Loucy (cell line): Measurements from ENCODE around the gene PRXL2A.

ENCODE experiments used
- H2AFZ ChIP-seq: fragments of 200-600 bp; sonication (generic); 2 replicates; pipeline ENCODE4 v1.6.0; 2016; ENCODE audit warnings: antibody characterized with exemption, mild to moderate bottlenecking, low read length, moderate library complexity
- H3F3A ChIP-seq: fragments of 200-600 bp; 2 replicates; pipeline ENCODE4 v1.6.0; 2016; ENCODE audit warnings: antibody characterized with exemption, low read depth, mild to moderate bottlenecking
- H3K27me3 ChIP-seq: fragments of 200-600 bp; sonication (generic); 2 replicates; pipeline ENCODE4 v1.6.1; 2014; ENCODE audit warnings: low read length, mild to moderate bottlenecking; ENCODE audit not compliant: insufficient read depth, poor library complexity, severe bottlenecking
- H3K36me3 ChIP-seq: fragments of 200-600 bp; sonication (generic); 2 replicates; pipeline ENCODE4 v1.6.1; 2016; ENCODE audit warnings: low read length; ENCODE audit not compliant: insufficient read depth
- H3K4me1 ChIP-seq: fragments of 200-600 bp; sonication (generic); 2 replicates; pipeline ENCODE4 v1.5.1; 2014; ENCODE audit warnings: low read length, mild to moderate bottlenecking; ENCODE audit not compliant: insufficient read depth, poor library complexity, severe bottlenecking
- H3K4me2 ChIP-seq: fragments of 200-600 bp; sonication (generic); 2 replicates; pipeline ENCODE4 v1.6.0; 2014; ENCODE audit warnings: antibody characterized with exemption, low read length, low read depth, mild to moderate bottlenecking; ENCODE audit not compliant: poor library complexity, severe bottlenecking
- H3K4me3 ChIP-seq: fragments of 200-600 bp; sonication (generic); 2 replicates; pipeline ENCODE4 v1.5.1; 2014; ENCODE audit warnings: low read length, mild to moderate bottlenecking, mixed read lengths; ENCODE audit not compliant: poor library complexity, severe bottlenecking
- H3K79me2 ChIP-seq: fragments of 200-600 bp; sonication (generic); 2 replicates; pipeline ENCODE4 v1.6.1; 2014; ENCODE audit warnings: low read length; ENCODE audit not compliant: insufficient read depth
- H3K9ac ChIP-seq: fragments of 200-600 bp; sonication (generic); 2 replicates; pipeline ENCODE4 v1.6.0; 2014; ENCODE audit warnings: mild to moderate bottlenecking, low read depth, low read length, moderate library complexity; ENCODE audit not compliant: poor library complexity, severe bottlenecking
- H3K9me2 ChIP-seq: fragments of 200-600 bp; sonication (generic); replicated peaks from 2 replicates; pipeline ENCODE4 v1.6.1; 2016; ENCODE audit warnings: low read depth, low read length, mixed read lengths
- H3K9me3 ChIP-seq: fragments of 200-600 bp; sonication (generic); 2 replicates; pipeline ENCODE4 v1.6.1; 2014; ENCODE audit warnings: mild to moderate bottlenecking, antibody characterized with exemption, low read length, low read depth; ENCODE audit not compliant: insufficient read depth
- H4K20me1 ChIP-seq: fragments of 200-600 bp; sonication (generic); 2 replicates; pipeline ENCODE4 v1.6.0; 2014; ENCODE audit warnings: antibody characterized with exemption, low read length, mild to moderate bottlenecking; ENCODE audit not compliant: insufficient read depth, poor library complexity, severe bottlenecking
- CTCF ChIP-seq: fragments of 200-600 bp; sonication (generic); conservative IDR thresholded peaks from 2 replicates; pipeline ENCODE4 v1.5.1; 2014; ENCODE audit warnings: mild to moderate bottlenecking, antibody characterized with exemption, low read length
- EZH2phosphoT487 ChIP-seq: fragments of 200-600 bp; IDR thresholded peaks from 2 replicates; pipeline ENCODE4 v1.6.1; 2018; ENCODE audit warnings: antibody characterized with exemption, mild to moderate bottlenecking, moderate library complexity, borderline replicate concordance

The PRXL2A gene

DNA sequence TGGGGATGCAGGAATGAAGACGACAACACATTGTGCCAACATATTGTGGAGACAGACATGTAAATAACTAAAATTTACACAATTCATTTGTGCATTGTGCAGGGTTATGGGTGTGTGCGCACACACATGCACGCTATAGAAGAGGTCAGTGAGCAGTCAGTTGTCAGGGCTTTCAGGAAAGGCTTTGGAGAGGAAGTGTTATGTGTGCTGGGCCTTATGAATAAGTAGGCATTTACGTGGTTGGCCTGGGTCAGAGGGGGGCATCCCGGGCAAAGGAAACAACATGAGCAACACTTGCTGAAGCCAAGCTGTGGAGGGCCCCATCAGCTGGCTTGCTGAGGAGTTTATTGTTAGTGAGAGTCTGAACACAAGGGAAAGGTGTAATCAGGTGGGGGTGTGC, 4.1 kb downstream of the PRXL2A start:
- Histone ChIP-seq H3K9me2 (no peaks in the 10 kb centered on the region), H3K4me2 (peak overlapping the region; percentile 73), H4K20me1 (peaks cover 26% of the 10 kb centered on the region), H2AFZ (no peak overlapping the region), H3K9ac (peak overlapping the region; percentile 88), H3K79me2 (peaks cover 82% of the 10 kb centered on the region), H3K4me1 (peaks cover 77% of the 10 kb centered on the region), H3K9me3 (no peaks in the 10 kb centered on the region), H3F3A (no peaks in the 10 kb centered on the region), H3K4me3 (peak overlapping the region; percentile 37), H3K27me3 (no peaks in the 10 kb centered on the region), H3K36me3 (no peaks in the 10 kb centered on the region)
- TF ChIP-seq CTCF (no peak), EZH2phosphoT487 (no peak)

- H3K36me3 ChIP-seq: no peaks in the 10 kb centered on the region
- no peaks in the 10 kb centered on the region for H3K27me3 ChIP-seq
- peaks cover 82% of the 10 kb centered on the region for H3K79me2 ChIP-seq
- peaks cover 72% of the 10 kb centered on the region for H3K4me1 ChIP-seq
- H2AFZ ChIP-seq: no peak overlapping the region
- H3K9ac ChIP-seq: peak overlapping the region; percentile 42
- no peaks in the 10 kb centered on the region for H3K9me3 ChIP-seq
- H3F3A ChIP-seq: no peaks in the 10 kb centered on the region
- no peak for TF ChIP-seq EZH2phosphoT487
- no peak for TF ChIP-seq CTCF
- no peaks in the 10 kb centered on the region for H3K9me2 ChIP-seq
- H3K4me2 ChIP-seq: peak overlapping the region; percentile 73
- H4K20me1 ChIP-seq: peaks cover 26% of the 10 kb centered on the region
- H3K4me3 ChIP-seq: peak overlapping the region; percentile 9
Measured at GRCh38 chr10:80413271-80413996, 5.1 kb downstream of the PRXL2A start.

DNA sequence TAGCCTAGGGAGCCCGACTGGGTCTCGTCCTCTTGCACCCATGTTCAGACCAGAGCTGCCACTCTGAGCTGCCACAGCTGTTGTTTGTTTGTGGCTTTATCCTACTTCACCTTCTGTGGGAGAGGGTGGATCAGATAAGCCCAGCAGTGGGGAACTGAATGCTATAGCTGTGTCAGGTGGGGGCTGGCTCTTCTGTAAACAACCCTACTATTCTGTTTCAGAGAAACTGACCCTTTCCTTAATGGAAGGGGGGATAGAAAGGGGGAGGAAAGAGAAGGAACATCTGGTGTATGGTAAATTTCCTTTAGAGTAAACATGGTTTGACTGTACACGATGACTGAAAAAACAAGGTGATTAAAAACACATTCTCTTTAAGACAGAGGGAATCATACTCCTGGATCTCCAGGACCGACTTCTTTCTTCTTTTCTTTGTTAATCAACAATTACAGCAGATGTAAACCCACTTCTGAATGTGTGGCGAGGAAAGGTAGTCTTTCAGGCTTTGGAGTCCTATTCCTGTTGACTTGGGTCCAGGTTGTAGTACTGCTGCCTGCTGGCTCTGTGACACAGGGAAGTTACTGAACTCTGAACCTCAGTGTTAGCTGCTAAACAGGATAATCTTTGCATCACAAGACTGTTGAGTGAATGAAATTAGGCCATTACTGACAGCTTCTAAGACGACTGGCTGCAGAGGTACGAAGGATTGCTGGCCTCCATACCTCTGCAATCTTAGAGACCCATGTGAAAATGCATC, 6.0 kb downstream of the PRXL2A start:
- H3K79me2 ChIP-seq: peaks cover 73% of the 10 kb centered on the region
- H3K36me3 ChIP-seq: no peaks in the 10 kb centered on the region
- H2AFZ ChIP-seq: no peak overlapping the region
- peak overlapping the region; percentile 73 for H3K4me2 ChIP-seq
- H3F3A ChIP-seq: no peaks in the 10 kb centered on the region
- H3K9me2 ChIP-seq: no peaks in the 10 kb centered on the region
- peak overlapping the region; percentile 9 for H3K4me3 ChIP-seq
- H4K20me1 ChIP-seq: peaks cover 26% of the 10 kb centered on the region
- no peaks in the 10 kb centered on the region for H3K27me3 ChIP-seq
- H3K9ac ChIP-seq: peak overlapping the region; percentile 42
- TF ChIP-seq EZH2phosphoT487 (no peak), CTCF (no peak)
- H3K9me3 ChIP-seq: no peaks in the 10 kb centered on the region
- H3K4me1 ChIP-seq: peaks cover 66% of the 10 kb centered on the region
